Measurements from ENCODE around the gene LVRN. TPM values are rescaled to one million over a fixed set of nuclear protein-coding genes. Genes with fewer than 3 reads are reported as not detected.

The LVRN gene
- total and polyA plus RNA-seq, 8 donors: 0.08 to 0.61 (median 0.28) TPM; not detected in 1

GRCh38 chr5:115977096-115977495, 14.8 kb downstream of the LVRN start:
- Histone ChIP-seq H3K4me1 (no peaks in the 10 kb centered on the region), H3K4me3 (no peak overlapping the region), H3K36me3 (no peaks in the 10 kb centered on the region), H3K27ac (no peak overlapping the region), H3K27me3 (no peaks in the 10 kb centered on the region), H3K9me3 (no peaks in the 10 kb centered on the region)
- no peak for TF ChIP-seq CTCF (IDR thresholded peaks at IDR 0.05)
- intact Hi-C loops (cut with DNase I): no loop called here
- WGBS, 2 donors: 54 to 70% methylated on average over 4 of the region's 4 CpGs
- FAIRE-seq: no peak
- ATAC-seq: no peak
- no peak for DNase-seq

GRCh38 chr5:115977988-115978387, 15.7 kb downstream of the LVRN start:
- H3K27me3 ChIP-seq: no peaks in the 10 kb centered on the region
- intact Hi-C loops (cut with DNase I): no loop called here
- H3K36me3 ChIP-seq: no peaks in the 10 kb centered on the region
- DNase-seq: no peak
- WGBS, 2 donors: 35 to 58% methylated on average over 2 of the region's 2 CpGs
- no peaks in the 10 kb centered on the region for H3K9me3 ChIP-seq
- no peak overlapping the region for H3K4me3 ChIP-seq
- ATAC-seq: peak in 3 of 4 donors; percentile 51 to 53 (median 53)
- no peak overlapping the region for H3K27ac ChIP-seq
- TF ChIP-seq CTCF (IDR thresholded peaks at IDR 0.05): no peak
- FAIRE-seq: no peak
- H3K4me1 ChIP-seq: no peaks in the 10 kb centered on the region

GRCh38 chr5:115978779-115979178, 16.5 kb downstream of the LVRN start:
- no peak for FAIRE-seq
- intact Hi-C loops (cut with DNase I): no loop called here
- H3K27ac ChIP-seq: no peak overlapping the region
- H3K4me3 ChIP-seq: no peak overlapping the region
- H3K36me3 ChIP-seq: no peaks in the 10 kb centered on the region
- no peaks in the 10 kb centered on the region for H3K27me3 ChIP-seq
- no peak for TF ChIP-seq CTCF (IDR thresholded peaks at IDR 0.05)
- WGBS, 2 donors: 82 to 87% methylated on average over 2 of the region's 2 CpGs
- no peak for DNase-seq
- H3K4me1 ChIP-seq: no peaks in the 10 kb centered on the region
- no peak for ATAC-seq
- H3K9me3 ChIP-seq: no peaks in the 10 kb centered on the region

DNA sequence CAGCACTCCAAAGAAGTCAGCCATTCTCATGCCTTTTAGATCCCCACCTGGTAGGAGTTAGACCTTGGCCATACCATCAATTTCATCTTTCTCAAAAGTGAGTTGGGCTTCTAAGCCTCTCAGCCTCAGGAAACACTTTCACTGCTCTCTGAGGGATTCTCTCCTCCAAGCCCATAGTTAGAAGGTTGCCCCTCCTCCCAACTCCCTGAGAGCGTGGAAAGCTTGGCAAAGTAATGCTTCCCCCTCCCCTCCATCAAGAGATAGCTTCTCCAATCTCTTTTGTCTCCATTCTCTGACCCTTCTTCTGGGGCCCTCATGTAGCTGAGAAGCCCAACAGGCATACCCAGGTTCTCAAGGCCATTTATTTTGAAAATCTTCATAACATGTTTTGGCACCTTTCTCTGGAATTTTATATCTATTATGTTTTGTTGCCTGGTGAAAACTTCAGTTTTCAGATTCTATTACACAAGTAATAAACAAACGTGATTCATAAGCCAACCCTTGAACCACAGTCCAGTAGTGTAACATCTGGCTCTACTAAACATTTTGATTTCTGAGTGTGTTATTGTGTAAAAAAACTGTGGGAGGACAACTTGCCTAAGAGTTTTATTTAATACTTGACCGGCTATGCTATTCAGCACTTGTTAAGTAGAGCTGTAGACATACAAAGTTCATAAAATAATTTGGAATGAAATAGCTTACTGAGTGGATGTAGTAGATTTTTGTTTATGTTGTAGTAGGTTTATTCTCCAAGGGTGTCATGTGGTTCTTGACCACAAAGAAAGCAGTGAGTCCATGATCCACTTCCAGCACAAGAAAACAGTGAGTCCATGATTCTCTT, 17.1 kb downstream of the LVRN start:
- FAIRE-seq (no peak), ATAC-seq (peak in 1 of 4 donors; percentile 49), DNase-seq (no peak)
- H3K4me3 ChIP-seq: no peak overlapping the region
- 62 to 79% methylated on average over 3 of the region's 3 CpGs for WGBS, 2 donors
- no peak for TF ChIP-seq CTCF (IDR thresholded peaks at IDR 0.05)
- no peaks in the 10 kb centered on the region for H3K27me3 ChIP-seq
- no peaks in the 10 kb centered on the region for H3K9me3 ChIP-seq
- H3K27ac ChIP-seq: no peak overlapping the region
- H3K36me3 ChIP-seq: no peaks in the 10 kb centered on the region
- intact Hi-C loops (cut with DNase I): no loop called here
- H3K4me1 ChIP-seq: no peaks in the 10 kb centered on the region

DNA sequence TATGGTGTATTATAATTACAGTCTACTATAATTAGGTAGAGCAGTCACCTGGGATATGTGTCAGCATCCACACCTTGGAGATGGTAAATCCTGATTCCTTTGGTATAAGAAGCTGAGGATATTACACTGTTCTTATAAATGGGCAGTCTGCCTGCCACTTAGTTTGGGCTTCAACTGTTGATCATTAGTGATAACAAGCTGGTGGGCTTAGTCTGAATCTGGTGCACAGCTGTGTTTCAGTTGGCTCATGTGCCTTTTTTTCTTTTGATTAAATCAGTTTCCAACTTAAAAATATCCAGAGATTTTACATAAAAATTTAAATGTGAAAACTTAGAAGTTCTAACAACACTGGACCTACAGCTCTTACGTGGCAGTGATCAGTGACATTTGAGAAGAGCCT, 21.2 kb downstream of the LVRN start:
- WGBS, 2 donors: 85 to 91% methylated on average over 1 of the region's 1 CpG
- DNase-seq (no peak), ATAC-seq (no peak), FAIRE-seq (no peak)
- Histone ChIP-seq H3K27me3 (no peaks in the 10 kb centered on the region), H3K4me1 (peaks cover 0 to 12% (median 4%) of the 10 kb centered on the region in 3 donors), H3K4me3 (no peak overlapping the region), H3K27ac (no peak overlapping the region), H3K9me3 (no peaks in the 10 kb centered on the region), H3K36me3 (no peaks in the 10 kb centered on the region)
- TF ChIP-seq CTCF (IDR thresholded peaks at IDR 0.05): no peak
- intact Hi-C loops (cut with DNase I): no loop called here
